A673 (cell line): ENCODE measurements around the gene WFDC2. TPM values are rescaled to one million over a fixed set of nuclear protein-coding genes. Genes with fewer than 3 reads are reported as not detected.

Experiments
- BruUV-seq: library from RNA; stranded (reverse); fragments of 400-500 nt; replicated peaks from 2 replicates; lab custom pipeline; 2021; lab: Mats Ljungman, UMichigan
- CTCF ChIA-PET: fragments of 300-600 bp; sonication (Branson Sonifier 250); formaldehyde crosslinking; loops from one replicate; lab custom pipeline; 2022; ENCODE audit warnings: antibody characterized with exemption; lab: Charles Lee
- POLR2A ChIA-PET: fragments of 300-600 bp; sonication (Branson Sonifier 250); formaldehyde crosslinking; loops from one replicate; lab custom pipeline; 2022; ENCODE audit warnings: antibody characterized with exemption; ENCODE audit not compliant: low non-redundant PET; lab: Charles Lee
- DNase-seq: peaks from one replicate; pipeline ENCODE4 v3.0.0-alpha.2; 2015; ENCODE audit warnings: low spot score
- H3K27ac ChIP-seq: fragments of 200-600 bp; sonication (generic); 2 replicates; pipeline ENCODE4 v1.5.1; 2016; ENCODE audit warnings: mixed run types, low read depth, mild to moderate bottlenecking, mixed read lengths, antibody characterized with exemption, low read length; ENCODE audit not compliant: poor library complexity, severe bottlenecking
- H3K27me3 ChIP-seq: fragments of 200-600 bp; sonication (generic); replicated peaks from 2 replicates; pipeline ENCODE4 v1.6.1; 2017; ENCODE audit warnings: mixed run types, low read depth, mild to moderate bottlenecking, mixed read lengths, antibody characterized with exemption, low read length; ENCODE audit not compliant: insufficient read depth, poor library complexity
- H3K36me3 ChIP-seq: fragments of 200-600 bp; sonication (generic); 2 replicates; pipeline ENCODE4 v1.6.1; 2016; ENCODE audit warnings: mixed run types, mild to moderate bottlenecking, mixed read lengths, antibody characterized with exemption, low read length; ENCODE audit not compliant: insufficient read depth, poor library complexity, severe bottlenecking
- H3K4me1 ChIP-seq: fragments of 200-600 bp; sonication (generic); 2 replicates; pipeline ENCODE4 v1.6.1; 2017; ENCODE audit warnings: mixed run types, mild to moderate bottlenecking, mixed read lengths, antibody characterized with exemption, low read length; ENCODE audit not compliant: insufficient read depth, poor library complexity, severe bottlenecking
- H3K4me3 ChIP-seq: fragments of 200-600 bp; sonication (generic); 2 replicates; pipeline ENCODE4 v1.5.1; 2016; ENCODE audit warnings: low read depth, mixed run types, mild to moderate bottlenecking, mixed read lengths, low read length; ENCODE audit not compliant: poor library complexity, severe bottlenecking
- H3K9me3 ChIP-seq: fragments of 200-600 bp; sonication (generic); 2 replicates; pipeline ENCODE4 v1.6.1; 2016; ENCODE audit warnings: mixed run types, low read depth, mild to moderate bottlenecking, mixed read lengths, antibody characterized with exemption, low read length; ENCODE audit not compliant: poor library complexity, severe bottlenecking
- CTCF ChIP-seq: fragments of 300-800, 200-600 bp; sonication (generic); conservative IDR thresholded peaks from 2 replicates; pipeline ENCODE4 v1.5.1; 2017; ENCODE audit warnings: low read depth, mild to moderate bottlenecking, antibody characterized with exemption, low read length, moderate library complexity, mixed read lengths
- EZH2 ChIP-seq: fragments of 200-600 bp; sonication (generic); IDR thresholded peaks from 2 replicates; pipeline ENCODE4 v1.6.1; 2017; ENCODE audit warnings: borderline replicate concordance, low read depth, mild to moderate bottlenecking, mixed read lengths, antibody characterized with exemption, low read length; ENCODE audit not compliant: poor library complexity, severe bottlenecking
- intact Hi-C: fragments of 100-400 bp; cut with micrococcal nuclease; formaldehyde crosslinking; loops from one replicate; pipeline ENCODE4 v1.10.0; 2022; ENCODE audit not compliant: unreplicated experiment
- total RNA-seq: library from RNA; stranded (reverse); gene quantifications from 2 replicates; pipeline ENCODE4 v1.2.3, GENCODE V29; 2021

WFDC2 gene
- total RNA-seq, 1 experiment from 2014 or later: not detected

GRCh38 chr20:45510242-45510862 lies 40.8 kb downstream of the WFDC2 start:
- Histone ChIP-seq H3K9me3 (no peaks in the 10 kb centered on the region), H3K4me1 (no peaks in the 10 kb centered on the region), H3K27ac (no peak overlapping the region), H3K4me3 (no peak overlapping the region), H3K27me3 (peaks cover 17% of the 10 kb centered on the region), H3K36me3 (no peaks in the 10 kb centered on the region)
- DNase-seq: no peak
- ChIA-PET CTCF (no interaction called here), POLR2A (no interaction called here)
- no TSS peak for BruUV-seq
- no peak for TF ChIP-seq CTCF
- TF ChIP-seq EZH2: no peak
- intact Hi-C loops: no loop called here

- Histone ChIP-seq H3K36me3 (no peaks in the 10 kb centered on the region), H3K27me3 (peaks cover 10% of the 10 kb centered on the region), H3K4me1 (no peaks in the 10 kb centered on the region), H3K4me3 (no peak within 1 kb of the TSS), H3K9me3 (no peaks in the 10 kb centered on the region), H3K27ac (no peak within 1 kb of the TSS)
- intact Hi-C loops: no loop called here
- TF ChIP-seq EZH2 (no peak), CTCF (no peak)
- no peak for DNase-seq
- no TSS peak for BruUV-seq
- CTCF ChIA-PET: no interaction called here
- POLR2A ChIA-PET: no interaction called here
Measured at GRCh38 chr20:45515147-45515913, 45.8 kb downstream of the WFDC2 start, which contains the start of gene SPINT3. Gene SPINT3 (minus strand): TSS chr20:45515622. CDS start chr20:45515608, 14 bp downstream.

- Histone ChIP-seq H3K27ac (no peak overlapping the region), H3K9me3 (no peaks in the 10 kb centered on the region), H3K27me3 (peaks cover 13% of the 10 kb centered on the region), H3K4me3 (no peak overlapping the region), H3K36me3 (no peaks in the 10 kb centered on the region), H3K4me1 (no peaks in the 10 kb centered on the region)
- DNase-seq: no peak
- intact Hi-C loops: no loop called here
- no peak for TF ChIP-seq EZH2
- no peak for TF ChIP-seq CTCF
- CTCF ChIA-PET: no interaction called here
- POLR2A ChIA-PET: no interaction called here
- no TSS peak for BruUV-seq
Measured at GRCh38 chr20:45518282-45518681, 48.7 kb downstream of the WFDC2 start.
